Stomach (tissue), 4 donors: ENCODE measurements around the gene HBG2.

Experiments used
- CTCF ChIP-seq, 7 experiments: fragments of 450-650 bp in 4 of 7; fragments of 200-600 bp in 3 of 7; sonication (generic) in 3 of 7; IDR thresholded peaks; one replicate each; pipeline ENCODE4 v1.5.1; 2016 to 2019; ENCODE audit warnings: antibody characterized with exemption in 7 of 7, control low read depth in 2 of 7, mild to moderate bottlenecking in 1 of 7
- EP300 ChIP-seq: sonication (generic); formaldehyde crosslinking; IDR thresholded peaks from one replicate; pipeline ENCODE4 v1.6.1; 2017; ENCODE audit warnings: antibody characterized with exemption
- POLR2A ChIP-seq, 4 donors: fragments of 450-650 bp; IDR thresholded peaks; one replicate each; pipeline ENCODE4 v1.6.1; 2016; ENCODE audit warnings: antibody characterized with exemption in 4 of 4, control low read depth in 2 of 4, mild to moderate bottlenecking in 1 of 4, moderate library complexity in 1 of 4
- POLR2AphosphoS5 ChIP-seq, 3 donors: sonication (generic); formaldehyde crosslinking; IDR thresholded peaks; one replicate each; pipeline ENCODE4 v1.6.1; 2016; ENCODE audit warnings: antibody characterized with exemption in 3 of 3

GRCh38 chr11:5223686-5224085 lies 30.9 kb downstream of the HBG2 start:
- TF ChIP-seq CTCF (IDR thresholded peaks at IDR 0.05), result no peak
- TF ChIP-seq POLR2A (IDR thresholded peaks at IDR 0.05), result no peak
- no peak for TF ChIP-seq EP300
- no peak for TF ChIP-seq POLR2AphosphoS5 (IDR thresholded peaks at IDR 0.05)
